Panc1 (cell line): Measurements from ENCODE around the gene SLC9A5. TPM values are rescaled to one million over a fixed set of nuclear protein-coding genes. Genes with fewer than 3 reads are reported as not detected.

Source experiments
- ATAC-seq: fragments of 200-7000 bp; cut with Tn5 transposase; 2 replicates; pipeline ENCODE4 v1.9.1; 2020; ENCODE audit warnings: mild to moderate bottlenecking, moderate library complexity
- BruUV-seq: library from RNA; stranded (reverse); fragments of 400-500 nt; replicated peaks from 2 replicates; lab custom pipeline; 2021; lab: Mats Ljungman, UMichigan
- CTCF ChIA-PET: fragments of 300-600 bp; sonication (Branson Sonifier 250); formaldehyde crosslinking; loops from one replicate; lab custom pipeline; 2022; ENCODE audit warnings: antibody characterized with exemption; lab: Charles Lee
- POLR2A ChIA-PET: fragments of 300-600 bp; sonication (Branson Sonifier 250); formaldehyde crosslinking; loops from one replicate; lab custom pipeline; 2022; ENCODE audit warnings: antibody characterized with exemption; lab: Charles Lee
- DNase-seq: peaks from one replicate; pipeline ENCODE4 v3.0.0-alpha.2; 2010; ENCODE audit warnings: low read depth, low spot score
- H3K27ac ChIP-seq: 2 replicates; pipeline ENCODE4 v1.5.1; 2011; ENCODE audit warnings: mild to moderate bottlenecking, low read length, inconsistent platforms
- H3K27me3 ChIP-seq: fragments of 200-500 bp; sonication (Bioruptor generic); 2 replicates; pipeline ENCODE4 v1.6.0; 2014; ENCODE audit warnings: low read length, inconsistent platforms; ENCODE audit not compliant: control insufficient read depth, insufficient read depth
- H3K36me3 ChIP-seq: fragments of 200-500 bp; sonication (Bioruptor generic); 2 replicates; pipeline ENCODE4 v1.5.1; 2014; ENCODE audit warnings: inconsistent platforms, mild to moderate bottlenecking, low read length, moderate library complexity; ENCODE audit not compliant: control insufficient read depth, insufficient read depth
- H3K4me1 ChIP-seq: 2 replicates; pipeline ENCODE4 v1.5.1; 2011; ENCODE audit warnings: inconsistent platforms, mild to moderate bottlenecking, low read length, moderate library complexity; ENCODE audit not compliant: control insufficient read depth, insufficient read depth
- H3K4me3 ChIP-seq, 2 experiments: 2 replicates each; pipeline ENCODE4 v1.5.1; 2011 to 2012; ENCODE audit warnings: low read depth in 2 of 2, low read length in 2 of 2, mild to moderate bottlenecking in 2 of 2, inconsistent platforms in 1 of 2, moderate library complexity in 1 of 2
- H3K9me3 ChIP-seq: fragments of 200-500 bp; sonication (Bioruptor generic); 2 replicates; pipeline ENCODE4 v1.5.1; 2014; ENCODE audit warnings: low read depth, mild to moderate bottlenecking, inconsistent platforms, low read length, moderate library complexity; ENCODE audit not compliant: control insufficient read depth, insufficient read depth
- CTCF ChIP-seq: fragments of 450-650 bp; IDR thresholded peaks from 2 replicates; pipeline ENCODE4 v1.5.1; 2017; ENCODE audit warnings: mild to moderate bottlenecking
- POLR2AphosphoS5 ChIP-seq: IDR thresholded peaks from 2 replicates; pipeline ENCODE4 v1.6.1; 2012; ENCODE audit warnings: mild to moderate bottlenecking, low read depth, low read length, moderate library complexity
- REST ChIP-seq, 2 experiments: IDR thresholded peaks; 2 replicates each; pipeline ENCODE4 v1.6.1; 2011 to 2012; ENCODE audit warnings: low read depth in 2 of 2, control low read depth in 1 of 2, low read length in 1 of 2, mild to moderate bottlenecking in 1 of 2, moderate library complexity in 1 of 2; ENCODE audit not compliant: insufficient read depth in 1 of 2
- SIN3A ChIP-seq: IDR thresholded peaks from 2 replicates; pipeline ENCODE4 v1.6.1; 2012; ENCODE audit warnings: low read depth, mild to moderate bottlenecking, low read length, moderate library complexity, borderline replicate concordance; ENCODE audit not compliant: insufficient read depth
- TCF7L2 ChIP-seq: IDR thresholded peaks from 2 replicates; pipeline ENCODE4 v1.6.1; 2011; ENCODE audit warnings: mild to moderate bottlenecking, low read depth, low read length, inconsistent platforms
- in situ Hi-C: cut with HindIII; loops from 2 replicates; pipeline ENCODE4 v1.10.0; 2016; ENCODE audit warnings: low sequenced_read_pairs, low pct_unique_long_range_greater_than_20kb
- intact Hi-C: fragments of 100-400 bp; cut with micrococcal nuclease; formaldehyde crosslinking; loops from one replicate; pipeline ENCODE4 v1.10.0; 2022; ENCODE audit not compliant: unreplicated experiment
- total RNA-seq: library from RNA; stranded (reverse); gene quantifications from one replicate; pipeline ENCODE4 v1.2.1, GENCODE V29; 2021; ENCODE audit not compliant: unreplicated experiment

The SLC9A5 gene
- total RNA-seq, 1 experiment from 2014 or later = 1.7 TPM

- no peak for ATAC-seq
- H3K27ac ChIP-seq = no peak overlapping the region
These were observed 49.0 kb upstream of the SLC9A5 start for GRCh38 chr16:67199808-67200198.

DNA sequence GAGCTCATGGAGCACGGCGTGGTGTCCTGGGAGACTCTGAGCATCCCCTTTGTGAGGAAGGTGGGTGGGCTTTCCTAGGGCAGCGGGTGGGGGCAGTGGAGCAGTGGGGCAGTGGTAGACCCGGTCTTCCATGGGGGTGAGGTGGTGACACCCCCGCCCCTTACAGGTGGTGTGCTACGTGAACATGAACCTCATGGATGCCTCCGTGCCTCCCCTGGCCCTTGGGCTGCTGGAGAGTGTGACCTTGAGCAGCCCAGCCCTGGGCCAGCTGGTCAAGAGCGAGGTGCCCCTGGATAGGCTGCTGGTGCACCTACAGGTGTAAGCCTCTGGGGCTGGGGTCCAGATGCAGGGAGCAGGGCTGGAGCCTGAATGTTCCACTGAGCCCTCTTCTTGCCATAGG lies 48.3 kb upstream of the SLC9A5 start:
- no peak overlapping the region for H3K4me3 ChIP-seq
- no TSS peak for BruUV-seq
- TF ChIP-seq REST (IDR thresholded peaks at IDR 0.05; ENCODE audit: insufficient read depth in 1 of 2, low read depth in 2 of 2, low read length in 1 of 2) (no peak), CTCF (no peak), SIN3A (no peak), TCF7L2 (no peak), POLR2AphosphoS5 (no peak)
- no peak overlapping the region for H3K27ac ChIP-seq
- ChIA-PET POLR2A (no interaction called here), CTCF (interaction anchor here (0.6 kb wide), 1 partner anchor 231 kb away, joined by 5 read pairs; no protein-coding TSS in a partner anchor)
- H3K4me1 ChIP-seq = peaks cover 14% of the 10 kb centered on the region
- in situ Hi-C loops (no loop called here), intact Hi-C loops (no loop called here)
- no peaks in the 10 kb centered on the region for H3K27me3 ChIP-seq
- H3K9me3 ChIP-seq = no peaks in the 10 kb centered on the region
- H3K36me3 ChIP-seq = peaks cover under 1% of the 10 kb centered on the region
- DNase-seq (no peak), ATAC-seq (no peak)

More at GRCh38 chr16:67199808-67200198, 49.0 kb upstream of the SLC9A5 start:
- ChIA-PET CTCF (interaction anchor here (0.6 kb wide), 1 partner anchor 232 kb away, joined by 5 read pairs; no protein-coding TSS in a partner anchor), POLR2A (no interaction called here)
- peaks cover 14% of the 10 kb centered on the region for H3K4me1 ChIP-seq
- intact Hi-C loops = no loop called here
- H3K4me3 ChIP-seq = no peak overlapping the region
- TF ChIP-seq POLR2AphosphoS5 (no peak), REST (IDR thresholded peaks at IDR 0.05; ENCODE audit: insufficient read depth in 1 of 2, low read depth in 2 of 2, low read length in 1 of 2) (no peak), CTCF (no peak; the same call in 1 of the 2 replicates), TCF7L2 (no peak), SIN3A (no peak)
- no peaks in the 10 kb centered on the region for H3K9me3 ChIP-seq
- H3K36me3 ChIP-seq = peaks cover 3% of the 10 kb centered on the region
- no TSS peak for BruUV-seq
- no peak for DNase-seq
- in situ Hi-C loops = no loop called here
- H3K27me3 ChIP-seq = no peaks in the 10 kb centered on the region
